GM15510 (cell line): ENCODE data around the gene RWDD4.

Source experiments
- POLR2A ChIP-seq: IDR thresholded peaks from 3 replicates; pipeline ENCODE4 v1.6.1; 2011; ENCODE audit warnings: borderline replicate concordance; ENCODE audit not compliant: insufficient read length; ENCODE audit errors: extremely low read depth

The RWDD4 gene

DNA sequence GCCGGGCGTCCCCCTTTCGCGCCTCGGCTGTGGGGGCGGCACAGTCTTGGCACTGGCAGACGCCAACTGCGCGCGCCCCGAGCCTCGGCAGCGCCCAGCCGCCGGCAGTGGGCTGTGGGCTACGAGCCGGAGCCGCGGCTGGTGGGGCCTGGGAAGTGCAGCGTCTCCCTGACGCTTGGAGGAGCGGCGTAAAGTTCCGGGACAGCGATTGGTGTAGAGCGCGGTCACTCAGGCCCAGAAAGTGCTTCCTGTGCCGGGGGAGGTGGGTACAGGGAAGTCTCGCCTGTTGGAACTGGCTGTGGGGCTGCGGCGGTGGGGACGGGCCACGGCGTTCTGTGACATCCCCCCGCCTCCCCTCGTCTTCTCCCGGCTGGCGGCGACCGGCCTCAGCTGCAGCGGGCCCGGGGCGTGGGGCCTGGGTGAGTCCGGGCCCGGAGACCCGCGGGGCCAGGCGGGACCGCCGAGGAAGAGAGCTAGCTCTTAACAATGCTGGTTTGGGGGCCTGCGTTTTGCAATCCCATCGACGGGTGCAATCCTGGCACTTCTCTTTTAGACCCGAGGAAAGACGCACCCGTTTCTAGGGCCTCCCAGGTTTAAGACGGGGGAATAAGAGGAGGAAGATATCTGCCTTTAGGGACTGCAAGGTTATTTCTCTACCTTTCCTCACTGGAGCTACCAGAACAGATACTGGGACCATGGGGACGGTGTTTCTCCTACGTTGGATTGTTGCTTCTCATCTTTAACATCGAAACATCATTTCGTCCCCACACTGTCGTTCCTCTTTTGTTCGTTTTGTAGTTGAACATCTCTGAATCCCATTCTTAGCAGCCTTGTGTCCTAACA is at the start of gene RWDD4, which contains the start of gene TRAPPC11:
TSS of gene RWDD4 (minus strand) at position 157 of the 843 bp plus-strand sequence. CDS start 233 bp downstream, outside the sequence.
TSS of gene TRAPPC11 (plus strand) at position 265 of the 843 bp plus-strand sequence. CDS start 4,575 bp downstream, outside the sequence.
- peak; percentile 55 for TF ChIP-seq POLR2A

DNA sequence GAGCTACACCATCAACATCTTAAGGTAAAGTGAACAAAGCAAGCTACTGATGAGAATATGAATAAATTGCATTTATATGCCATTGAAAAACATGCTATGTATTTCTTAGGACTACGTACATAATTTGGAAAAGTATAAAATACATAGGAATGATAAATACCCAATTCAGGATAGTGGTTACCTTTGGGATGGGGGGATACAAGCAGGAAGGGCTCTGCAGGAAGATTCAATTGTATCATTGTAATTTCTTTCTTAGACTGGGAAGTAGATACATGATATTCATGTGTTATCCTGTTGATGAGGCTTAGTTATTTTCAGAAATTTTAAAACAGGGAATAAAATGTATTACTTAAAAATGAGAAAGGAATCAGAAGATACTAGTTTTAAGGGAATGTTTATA is 43.5 kb upstream of the RWDD4 start:
- no peak for TF ChIP-seq POLR2A

DNA sequence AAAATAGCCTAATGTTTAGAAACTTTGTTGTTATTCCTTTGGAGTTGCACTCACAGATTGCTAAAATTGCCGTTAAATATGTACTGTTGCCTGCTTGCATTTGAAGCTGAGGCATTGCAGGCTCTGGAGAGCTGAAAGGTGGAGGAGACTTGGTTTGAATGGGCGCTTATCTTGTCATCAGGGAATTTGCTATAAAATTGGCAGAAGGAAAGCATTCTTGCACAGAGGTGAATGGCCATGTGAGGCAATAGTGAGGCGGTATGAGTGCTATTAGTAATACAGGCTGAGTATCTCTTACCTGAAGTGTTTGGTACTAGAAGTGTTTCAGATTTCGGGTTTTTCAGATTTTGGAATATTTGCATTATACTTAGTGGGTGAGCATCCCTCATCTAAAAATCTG is 41.4 kb upstream of the RWDD4 start:
- no peak for TF ChIP-seq POLR2A

DNA sequence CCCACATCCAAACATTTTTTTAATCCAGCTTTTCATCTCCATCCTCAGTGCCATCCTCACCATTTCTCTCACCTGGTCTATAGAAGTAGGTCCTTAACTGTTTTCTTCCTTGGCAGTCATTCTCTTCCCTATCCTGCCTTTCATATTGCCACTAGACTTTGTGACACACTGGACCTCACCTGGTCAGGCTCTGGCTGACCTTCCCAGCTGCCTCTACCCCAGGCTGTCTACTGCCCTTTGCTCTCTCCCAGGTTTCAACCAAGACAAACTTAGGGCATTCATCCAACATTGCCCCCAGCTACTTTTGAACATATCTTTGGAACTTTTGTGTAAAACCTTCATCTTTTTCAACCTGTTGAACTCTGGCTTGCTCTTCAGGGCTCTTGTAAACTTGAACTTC is 39.9 kb upstream of the RWDD4 start:
- no peak for TF ChIP-seq POLR2A

DNA sequence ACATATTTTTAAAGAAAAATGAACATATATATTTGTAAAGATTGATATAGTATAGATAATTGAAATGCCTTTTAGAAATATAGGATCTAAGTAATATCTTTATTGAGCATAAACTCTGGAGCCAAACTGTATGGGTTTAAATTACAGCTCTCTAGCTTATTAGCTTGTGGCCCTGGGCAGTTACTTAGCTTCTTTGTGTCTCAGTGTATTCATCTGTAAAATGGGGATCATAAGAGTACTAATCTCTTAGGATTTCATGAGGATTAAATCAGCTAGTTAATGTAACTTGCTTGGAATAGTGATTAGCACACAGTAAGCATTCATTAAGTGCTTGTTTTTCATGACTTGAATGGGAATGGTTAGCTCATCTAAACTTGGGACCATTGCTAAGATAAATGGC is 32.9 kb upstream of the RWDD4 start:
- no peak for TF ChIP-seq POLR2A

DNA sequence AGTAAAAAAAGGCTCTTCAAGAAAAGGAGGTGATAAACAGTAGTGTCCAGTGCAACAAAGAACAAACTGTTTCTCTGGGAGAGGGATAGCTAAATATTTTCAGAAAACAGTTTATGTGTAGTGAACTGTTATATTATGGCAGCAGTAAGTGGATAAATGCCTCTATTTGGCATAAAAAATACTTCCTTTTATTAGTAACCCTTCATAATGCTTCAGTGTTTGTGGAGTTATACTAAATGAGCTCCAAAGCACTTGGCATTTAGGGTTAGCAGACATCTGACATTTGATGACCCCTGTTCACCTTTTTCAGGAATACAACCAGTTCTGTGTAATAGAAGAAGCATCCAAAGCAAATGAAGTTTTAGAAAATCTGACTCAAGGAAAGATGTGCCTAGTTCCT is 32.0 kb upstream of the RWDD4 start:
- no peak for TF ChIP-seq POLR2A

DNA sequence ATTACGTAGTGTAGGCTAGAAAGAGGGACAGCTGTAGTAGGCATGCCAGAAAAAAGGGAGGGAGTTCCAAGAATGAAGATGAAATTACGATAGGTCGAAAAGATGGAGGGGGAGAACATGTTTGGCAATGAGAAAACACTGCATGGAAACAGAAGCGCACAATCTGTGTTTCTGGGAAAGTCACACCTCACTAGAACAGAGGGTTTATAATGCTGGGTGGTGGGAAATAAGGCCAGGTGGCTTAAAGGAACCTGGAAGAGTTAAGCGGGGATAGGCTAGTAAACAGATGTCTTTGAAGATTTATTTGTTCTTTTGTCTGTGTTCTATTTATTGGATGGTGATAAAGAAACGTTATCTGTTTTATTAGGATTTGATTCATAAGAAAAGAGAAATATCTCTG is 29.2 kb upstream of the RWDD4 start:
- TF ChIP-seq POLR2A: no peak

DNA sequence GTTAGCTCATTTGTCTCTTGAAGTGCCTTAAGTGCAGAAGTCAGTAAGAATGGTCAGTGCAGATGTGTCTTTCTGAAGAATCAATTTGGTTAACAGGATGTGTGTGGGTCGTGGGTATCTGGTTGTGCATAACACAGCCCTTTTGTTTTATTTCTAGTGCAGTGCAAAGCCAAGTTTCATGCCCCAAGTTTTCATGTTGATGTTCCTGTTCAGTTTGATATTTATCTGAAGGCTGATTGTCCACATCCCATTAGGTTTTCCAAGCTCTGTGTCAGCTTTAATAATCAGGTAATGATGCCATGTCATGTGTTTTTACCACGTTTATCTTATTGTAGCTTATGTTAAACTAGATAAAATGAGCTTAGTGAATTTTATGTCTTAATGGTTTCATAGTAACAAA is 27.5 kb upstream of the RWDD4 start:
- no peak for TF ChIP-seq POLR2A

DNA sequence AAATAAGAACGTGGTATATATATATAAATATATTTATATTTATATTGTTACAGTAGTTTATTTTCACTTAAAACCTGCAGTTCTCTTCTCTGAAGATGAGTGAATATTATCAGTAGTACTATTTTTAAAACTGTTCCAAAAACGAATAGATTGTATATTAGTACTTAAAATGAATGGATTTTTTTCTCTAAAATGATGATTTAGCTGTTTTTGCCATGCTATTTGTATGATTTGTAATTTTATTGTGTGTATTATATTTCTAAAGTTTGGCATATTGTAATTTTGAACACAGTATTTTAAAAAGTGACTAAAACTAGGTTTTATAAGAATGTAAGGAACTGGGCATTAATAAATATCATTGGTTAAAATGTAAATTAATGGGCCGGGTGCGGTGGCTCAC is 22.1 kb upstream of the RWDD4 start:
- no peak for TF ChIP-seq POLR2A

DNA sequence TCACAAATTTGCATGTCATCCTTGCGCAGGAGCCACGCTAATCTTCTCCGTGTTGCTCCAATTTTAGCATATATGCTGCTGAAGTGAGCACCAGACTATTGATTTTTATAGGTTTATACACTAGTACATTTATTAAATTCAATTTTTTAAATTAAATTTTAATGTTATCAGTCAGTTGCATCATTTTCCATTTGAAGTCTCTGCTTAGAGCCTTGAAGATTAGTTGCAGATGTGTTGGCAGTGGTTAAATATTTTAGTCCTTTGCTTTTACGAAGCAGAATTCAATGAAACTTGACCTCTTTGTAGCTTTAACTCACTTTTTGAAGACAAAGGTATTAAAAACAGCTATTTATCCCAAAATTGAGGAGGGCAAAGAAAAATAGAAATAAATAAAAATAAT is 16.6 kb upstream of the RWDD4 start:
- TF ChIP-seq POLR2A: no peak

DNA sequence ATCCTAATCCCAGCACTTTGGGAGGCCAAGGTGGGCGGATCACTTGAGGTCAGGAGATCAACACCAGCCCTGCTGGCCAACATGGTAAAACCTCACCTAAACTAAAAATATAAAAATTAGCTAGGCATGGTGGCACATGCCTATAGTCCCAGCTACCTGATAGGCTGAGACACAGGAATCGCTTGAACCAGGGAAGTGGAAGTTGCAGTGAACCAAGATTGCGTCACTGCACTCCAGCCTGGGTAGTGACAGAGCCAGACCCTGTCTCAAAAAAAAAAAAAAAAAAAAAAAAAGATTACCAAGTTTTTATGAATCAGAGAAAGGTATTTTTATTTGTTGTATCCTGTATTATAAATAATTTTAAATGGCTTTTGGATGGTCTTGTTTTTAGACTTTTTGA is 15.2 kb upstream of the RWDD4 start:
- TF ChIP-seq POLR2A: no peak

DNA sequence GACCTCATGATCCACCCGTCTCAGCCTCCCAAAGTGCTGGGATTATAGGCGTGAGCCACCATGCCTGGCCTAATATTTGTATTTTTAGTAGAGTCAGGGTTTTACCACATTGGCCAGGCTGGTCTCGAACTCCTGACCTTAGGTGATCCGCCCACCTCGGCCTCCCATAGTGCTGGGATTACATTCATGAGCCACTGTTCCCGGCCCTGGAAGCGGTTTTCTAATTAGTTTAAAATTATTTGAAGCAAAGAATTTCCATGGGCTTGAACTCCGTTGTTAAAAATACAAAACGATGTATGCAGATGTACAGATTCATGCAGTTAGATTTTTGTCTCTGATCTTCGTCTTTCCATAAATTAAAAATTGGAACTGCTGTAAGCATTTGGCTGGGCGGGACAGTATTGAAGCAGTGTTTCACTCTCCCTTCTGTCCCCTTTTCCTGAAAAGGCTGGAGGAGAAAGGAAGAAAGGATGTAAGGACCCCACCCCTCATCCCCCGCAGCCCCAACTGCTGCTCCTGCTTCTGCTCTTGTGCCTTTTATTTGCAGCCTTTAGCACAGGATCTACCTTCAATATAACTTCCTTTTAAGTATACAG is 12.1 kb upstream of the RWDD4 start:
- TF ChIP-seq POLR2A: no peak

DNA sequence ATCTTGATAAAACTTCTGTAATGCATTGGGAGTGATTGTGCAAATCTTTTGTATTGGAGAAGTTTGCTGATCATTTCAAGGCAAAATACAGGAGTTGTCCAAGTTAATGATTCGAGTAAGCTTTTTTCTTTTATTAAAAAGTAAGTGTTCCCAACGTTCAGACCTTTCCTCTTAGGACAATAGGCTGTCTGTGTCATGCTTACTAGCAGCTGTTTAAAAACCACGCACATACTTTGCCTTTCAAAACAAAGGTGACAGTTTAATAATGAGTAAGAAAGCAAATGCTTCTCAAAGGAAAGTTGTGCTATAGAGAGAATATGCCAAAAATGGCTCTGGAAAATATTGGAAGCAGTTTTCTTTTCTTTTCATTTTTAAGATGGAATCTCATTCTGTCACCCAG is 11.3 kb upstream of the RWDD4 start:
- no peak for TF ChIP-seq POLR2A

DNA sequence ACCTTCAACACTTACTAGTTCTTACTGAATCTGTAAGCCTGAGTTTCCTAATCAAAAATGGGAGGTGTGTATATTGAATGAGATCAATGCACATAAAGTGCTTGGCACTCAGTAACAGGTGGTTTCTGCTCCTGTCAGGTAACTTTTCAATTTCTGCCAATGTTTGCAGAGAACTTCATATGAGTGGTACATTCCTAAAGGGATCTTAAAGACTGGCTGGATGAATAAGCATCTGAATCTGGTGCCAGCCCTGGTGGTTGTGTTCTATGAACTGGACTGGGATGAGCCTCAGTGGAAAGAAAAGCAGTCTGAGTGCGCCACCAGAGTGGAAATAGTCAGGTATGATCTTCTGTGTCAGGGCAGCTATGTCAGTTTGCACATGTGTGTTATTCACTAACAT is 7.1 kb upstream of the RWDD4 start:
- TF ChIP-seq POLR2A: no peak

DNA sequence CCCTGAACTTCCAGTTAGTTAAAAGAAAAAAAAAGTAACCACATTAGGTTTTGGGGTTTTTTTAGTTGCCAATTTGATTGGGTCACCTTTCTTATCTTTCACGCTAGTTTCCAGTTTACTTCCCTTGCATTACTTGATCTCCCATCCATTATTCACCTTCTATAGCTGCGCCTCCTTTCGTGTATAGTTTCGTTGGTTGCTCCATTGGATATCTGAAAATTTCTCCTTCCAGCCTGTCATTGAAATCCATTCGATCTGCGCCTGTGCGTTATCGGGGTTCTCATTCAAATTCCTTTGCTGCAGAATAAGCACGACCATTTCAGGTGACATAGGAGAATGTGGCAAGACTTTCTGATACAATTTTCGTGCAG is 872 bp upstream of the RWDD4 start:
- no peak for TF ChIP-seq POLR2A

DNA sequence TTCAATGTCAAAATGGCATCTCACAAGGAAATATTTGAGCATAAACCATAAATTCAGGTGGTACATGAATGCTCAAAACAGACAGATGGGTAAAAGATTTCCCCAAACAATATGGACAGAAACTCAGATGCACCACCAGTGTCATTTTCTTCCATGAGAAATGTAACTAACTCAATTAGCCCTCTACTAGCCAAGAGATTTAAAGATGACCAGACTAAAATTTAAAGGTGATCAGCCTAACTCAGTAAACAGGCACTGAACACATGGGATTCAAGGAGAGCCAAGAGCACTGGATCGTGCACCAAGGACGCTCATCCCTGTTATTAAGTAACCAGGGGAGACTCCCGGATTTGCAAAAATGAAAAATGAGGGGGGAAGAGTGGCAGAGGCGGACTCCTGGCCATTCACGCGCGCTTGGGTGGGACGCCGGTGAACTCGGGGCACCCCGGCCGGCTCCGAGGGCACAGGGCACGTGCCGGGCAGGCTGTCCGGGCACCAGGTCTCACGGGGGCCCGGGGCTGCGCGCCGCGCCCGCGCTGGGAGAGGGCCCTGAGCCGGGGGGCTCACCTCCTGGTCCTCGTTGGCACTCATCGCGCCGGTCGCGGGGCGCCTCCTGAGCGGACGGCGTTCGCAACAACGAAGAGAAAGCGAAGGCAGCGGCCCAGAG is 490 bp downstream of the RWDD4 start:
- no peak for TF ChIP-seq POLR2A

DNA sequence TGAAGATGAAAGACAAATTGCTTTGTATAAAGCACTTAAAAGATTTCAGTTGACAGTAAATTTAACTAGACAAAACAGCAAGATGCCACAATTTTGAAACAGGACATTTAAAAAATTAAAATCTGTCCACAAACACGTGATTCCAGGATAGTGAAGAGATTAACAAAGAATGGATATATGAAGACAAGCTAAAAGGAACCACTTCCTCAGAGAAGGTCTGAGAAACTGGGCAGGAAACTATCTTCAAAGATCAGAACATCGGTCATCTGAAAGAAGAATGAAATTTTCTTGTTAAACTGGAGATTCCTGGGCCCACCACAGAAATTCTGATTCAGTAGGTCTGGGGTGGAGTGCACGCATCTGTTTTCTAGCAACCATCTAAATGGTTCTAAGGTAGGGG is 1.4 kb downstream of the RWDD4 start:
- TF ChIP-seq POLR2A: no peak

DNA sequence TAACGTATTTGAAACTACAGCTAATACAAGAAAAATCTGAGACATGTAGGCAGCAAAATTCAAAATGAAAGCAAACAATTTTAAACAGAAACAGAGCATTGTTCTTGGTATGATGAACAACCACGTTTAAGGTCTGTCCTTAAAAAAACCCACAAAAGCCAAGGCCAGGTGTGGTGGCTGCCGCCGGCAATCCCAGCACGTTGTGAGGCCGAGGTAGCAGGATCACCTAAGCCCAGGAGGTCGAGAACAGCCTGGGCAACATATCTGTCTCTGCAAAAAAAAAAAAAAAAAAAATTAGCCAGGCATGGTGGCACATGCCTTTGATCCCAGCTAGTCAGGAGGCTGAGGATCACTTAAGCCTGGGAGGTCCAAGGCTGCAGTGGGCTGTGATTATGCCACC is 13.7 kb downstream of the RWDD4 start:
- TF ChIP-seq POLR2A: no peak
